Cardiac fibroblast (primary cell): Measurements from ENCODE around the gene DEPDC5.
"Not testable (repeated sequence)": the region's sequence is repeated elsewhere in the genome, so short reads cannot be mapped to it uniquely, and the experiment has no call there.

Experiments
- DNase-seq, 2 donors: peaks; one replicate each; pipeline versions ENCODE4 v3.0.0 to v3.0.0-alpha.2; 2010; ENCODE audit warnings: low read depth in 2 of 2
- H3K4me3 ChIP-seq, 2 donors: replicated peaks in 1 of 2; 1 replicate in 1 of 2; 2 replicates in 1 of 2; pipeline ENCODE4 v1.5.1; 2011; ENCODE audit warnings: low read depth in 2 of 2, low read length in 2 of 2, mild to moderate bottlenecking in 2 of 2, moderate library complexity in 1 of 2
- CTCF ChIP-seq: IDR thresholded peaks from one replicate; pipeline ENCODE4 v1.5.1; 2011; ENCODE audit warnings: low read depth, mild to moderate bottlenecking, low read length, inconsistent platforms

The DEPDC5 gene

GRCh38 chr22:31790240-31790639 lies 36.4 kb downstream of the DEPDC5 start:
- H3K4me3 ChIP-seq = no peak overlapping the region
- no peak for TF ChIP-seq CTCF
- DNase-seq = no peak

- DNase-seq = peak in 1 of 2 donors; percentile 18
These were observed 45.5 kb downstream of the DEPDC5 start for GRCh38 chr22:31799358-31799757.

GRCh38 chr22:31800065-31800464 lies 46.2 kb downstream of the DEPDC5 start:
- DNase-seq = peak in 1 of 2 donors; percentile 84
- H3K4me3 ChIP-seq = no peak overlapping the region
- TF ChIP-seq CTCF = no peak

More at GRCh38 chr22:31799358-31799757, 45.5 kb downstream of the DEPDC5 start:
- not testable (repeated sequence) for H3K4me3 ChIP-seq

GRCh38 chr22:31800861-31801260 lies 47.0 kb downstream of the DEPDC5 start:
- DNase-seq, H3K4me3 ChIP-seq: not testable (repeated sequence)

- no peak for TF ChIP-seq CTCF
- DNase-seq = no peak
- no peak overlapping the region for H3K4me3 ChIP-seq
These were observed 48.8 kb downstream of the DEPDC5 start for GRCh38 chr22:31802575-31802974.

GRCh38 chr22:31806751-31807150 lies 52.9 kb downstream of the DEPDC5 start:
- no peak for DNase-seq
- no peak overlapping the region for H3K4me3 ChIP-seq
- no peak for TF ChIP-seq CTCF

- no peak overlapping the region for H3K4me3 ChIP-seq
- no peak for TF ChIP-seq CTCF
- no peak for DNase-seq
These were observed 59.3 kb downstream of the DEPDC5 start for GRCh38 chr22:31812977-31813605.

GRCh38 chr22:31813898-31814297 lies 60.1 kb downstream of the DEPDC5 start:
- not testable (repeated sequence) for H3K4me3 ChIP-seq, DNase-seq
